ENCODE measurements around the gene SCAPER. TPM values are rescaled to one million over a fixed set of nuclear protein-coding genes. Genes with fewer than 3 reads are reported as not detected.

SCAPER gene
- total and polyA plus RNA-seq, 2 donors (not counting 1 experiment from before 2014, with no cell fraction given), result 8.3 to 61.6 TPM

- CTCF ChIA-PET, result interaction anchor here (0.7 to 0.9 kb wide), 2 partner anchors 25 to 611 kb away, joined by 3 read pairs; no protein-coding TSS in a partner anchor
These were observed 27.2 kb upstream of the SCAPER start for GRCh38 chr15:76932135-76932966.

More at GRCh38 chr15:76932135-76932966, 27.2 kb upstream of the SCAPER start:
- Histone ChIP-seq H3K4me3 (ENCODE audit: control extremely low read depth in 1 of 5, extremely low read depth in 1 of 5, insufficient read depth in 1 of 5, low read depth in 2 of 5, low read length in 4 of 5) (peak overlapping the region; percentile 42 to 84 (median 61)), H4K20me1 (ENCODE audit: control insufficient read depth, insufficient read depth, low read length, poor library complexity, severe bottlenecking) (no peaks in the 10 kb centered on the region), H3K9me3 (ENCODE audit: control extremely low read depth in 1 of 3, control insufficient read depth in 2 of 3, insufficient read depth in 1 of 3, low read length in 2 of 3) (no peaks in the 10 kb centered on the region), H3K4me1 (ENCODE audit: control insufficient read depth in 2 of 2, insufficient read depth in 2 of 2, low read length in 2 of 2) (peaks cover 26 to 43% of the 10 kb centered on the region in 2 donors), H3K36me3 (replicated peaks in 1 of 2; ENCODE audit: control extremely low read depth in 1 of 2, control insufficient read depth in 1 of 2, extremely low read depth in 1 of 2, insufficient read depth in 2 of 2, low read length in 1 of 2) (peaks cover 0 to 20% of the 10 kb centered on the region in 2 experiments), H3K4me2 (replicated peaks; ENCODE audit: low read depth, low read length, poor library complexity, severe bottlenecking) (peak overlapping the region; percentile 85), H3K27ac (ENCODE audit: low read length in 2 of 2) (peak overlapping the region; percentile 48 to 80), H3K79me2 (ENCODE audit: control insufficient read depth, insufficient read depth, low read length) (peaks cover 32% of the 10 kb centered on the region), H2AFZ (ENCODE audit: insufficient read depth, low read depth, low read length, poor library complexity, severe bottlenecking) (peak overlapping the region; percentile 87), H3K27me3 (replicated peaks in 1 of 4; ENCODE audit: control extremely low read depth in 1 of 4, control insufficient read depth in 3 of 4, insufficient read depth in 4 of 4, low read length in 3 of 4) (no peaks in the 10 kb centered on the region), H3K9ac (ENCODE audit: low read length) (peak overlapping the region; percentile 81)
- POLR2A ChIA-PET, result interaction anchor here (0.6 to 1.1 kb wide), 2 partner anchors 10 to 26 kb away, joined by 4 to 5 read pairs; no protein-coding TSS in a partner anchor
- WGBS (ENCODE audit: insufficient coverage), result no CpG with 5 or more reads among the region's 14 CpGs
- ATAC-seq (ENCODE audit: low read depth) (no peak), DNase-seq (no peak)
- Mint-ChIP-seq H3K9me3 (ENCODE audit: insufficient read depth) (no peaks in the 10 kb centered on the region), H3K4me3 (peak overlapping the region; percentile 90), H3K4me1 (peaks cover 41% of the 10 kb centered on the region), H3K27ac (peak overlapping the region; percentile 81), H3K27me3 (no peaks in the 10 kb centered on the region)
- intact Hi-C loops (cut with micrococcal nuclease), result loop anchor here (5.0 kb wide), 1 partner anchor 250 kb away; no protein-coding TSS in a partner anchor
- TF ChIP-seq EZH2 (IDR thresholded peaks at IDR 0.05; ENCODE audit: borderline replicate concordance, insufficient read depth, low read depth, low read length, poor library complexity, severe bottlenecking) (no peak), CTCF (IDR thresholded peaks at IDR 0.05) (no peak)
